ENCODE measurements around the gene JAG1. TPM values are rescaled to one million over a fixed set of nuclear protein-coding genes. Genes with fewer than 3 reads are reported as not detected.
"Not testable (repeated sequence)": the region's sequence is repeated elsewhere in the genome, so short reads cannot be mapped to it uniquely, and the experiment has no call there.

JAG1 gene
- total RNA-seq, 1 donor from 2014 or later = 172 TPM

DNA sequence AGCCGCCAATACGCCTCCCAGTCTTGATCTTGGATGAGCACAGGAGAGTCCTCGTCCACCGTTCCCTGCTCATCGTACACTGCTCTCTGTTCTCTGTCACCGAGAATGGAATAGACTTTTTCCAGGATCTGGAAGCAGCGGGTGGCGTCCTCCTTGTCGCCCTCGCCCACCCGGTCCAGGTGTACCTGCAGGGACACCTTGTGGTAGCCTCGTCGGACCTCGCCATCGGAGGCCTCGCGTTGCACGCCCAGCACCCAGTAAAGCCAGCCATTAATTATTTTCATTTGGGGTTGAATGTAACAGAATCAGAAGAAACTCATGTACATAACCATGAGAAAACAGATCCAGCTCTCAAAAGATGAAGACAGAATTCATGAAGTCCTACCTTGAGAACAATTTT, 59.9 kb downstream of the JAG1 start:
- H3K27me3 Mint-ChIP-seq (ENCODE audit: unreplicated experiment) = no peaks in the 10 kb centered on the region
- TF ChIP-seq, protein P1, sequence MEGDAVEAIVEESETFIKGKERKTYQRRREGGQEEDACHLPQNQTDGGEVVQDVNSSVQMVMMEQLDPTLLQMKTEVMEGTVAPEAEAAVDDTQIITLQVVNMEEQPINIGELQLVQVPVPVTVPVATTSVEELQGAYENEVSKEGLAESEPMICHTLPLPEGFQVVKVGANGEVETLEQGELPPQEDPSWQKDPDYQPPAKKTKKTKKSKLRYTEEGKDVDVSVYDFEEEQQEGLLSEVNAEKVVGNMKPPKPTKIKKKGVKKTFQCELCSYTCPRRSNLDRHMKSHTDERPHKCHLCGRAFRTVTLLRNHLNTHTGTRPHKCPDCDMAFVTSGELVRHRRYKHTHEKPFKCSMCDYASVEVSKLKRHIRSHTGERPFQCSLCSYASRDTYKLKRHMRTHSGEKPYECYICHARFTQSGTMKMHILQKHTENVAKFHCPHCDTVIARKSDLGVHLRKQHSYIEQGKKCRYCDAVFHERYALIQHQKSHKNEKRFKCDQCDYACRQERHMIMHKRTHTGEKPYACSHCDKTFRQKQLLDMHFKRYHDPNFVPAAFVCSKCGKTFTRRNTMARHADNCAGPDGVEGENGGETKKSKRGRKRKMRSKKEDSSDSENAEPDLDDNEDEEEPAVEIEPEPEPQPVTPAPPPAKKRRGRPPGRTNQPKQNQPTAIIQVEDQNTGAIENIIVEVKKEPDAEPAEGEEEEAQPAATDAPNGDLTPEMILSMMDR (IDR thresholded peaks at IDR 0.05; ENCODE audit: unreplicated experiment) = no peak
- no peaks in the 10 kb centered on the region for H3K36me3 Mint-ChIP-seq (ENCODE audit: low read depth, unreplicated experiment)
- H3K4me3 Mint-ChIP-seq (ENCODE audit: unreplicated experiment) = no peak overlapping the region
- no peak for DNase-seq (ENCODE audit: low spot score)
- H3K9me3 Mint-ChIP-seq (ENCODE audit: unreplicated experiment) = no peaks in the 10 kb centered on the region
- H3K4me1 Mint-ChIP-seq (ENCODE audit: unreplicated experiment) = peaks cover 10% of the 10 kb centered on the region
- no peak overlapping the region for H3K27ac Mint-ChIP-seq (ENCODE audit: unreplicated experiment)

DNA sequence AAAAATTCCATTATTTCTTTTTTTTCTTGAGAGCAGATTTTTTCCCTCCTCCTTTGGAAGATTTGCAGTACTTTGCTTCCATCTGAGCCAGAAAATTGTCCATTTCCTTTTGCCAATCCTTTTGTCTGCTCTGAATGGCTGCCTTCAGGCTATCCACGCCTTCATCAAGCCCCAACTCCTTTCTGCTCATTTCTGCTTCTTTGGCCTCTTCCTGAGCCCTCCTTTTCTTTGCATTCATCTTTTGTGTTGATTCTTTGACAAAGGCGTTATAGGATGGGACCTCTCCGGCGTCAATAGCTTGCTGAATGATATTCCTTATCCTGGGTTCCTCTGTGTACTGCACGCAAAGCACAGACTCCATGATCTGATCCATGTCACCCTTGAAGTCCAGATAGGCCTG, 60.4 kb downstream of the JAG1 start:
- not testable (repeated sequence) for H3K27me3 Mint-ChIP-seq (ENCODE audit: unreplicated experiment); H3K36me3 Mint-ChIP-seq (ENCODE audit: low read depth, unreplicated experiment); DNase-seq (ENCODE audit: low spot score); H3K27ac Mint-ChIP-seq (ENCODE audit: unreplicated experiment); H3K4me1 Mint-ChIP-seq (ENCODE audit: unreplicated experiment); H3K4me3 Mint-ChIP-seq (ENCODE audit: unreplicated experiment); H3K9me3 Mint-ChIP-seq (ENCODE audit: unreplicated experiment)

GRCh38 chr20:10611357-10611756, 62.4 kb downstream of the JAG1 start:
- DNase-seq (ENCODE audit: low spot score) = peak; percentile 63
- Mint-ChIP-seq H3K4me3 (ENCODE audit: unreplicated experiment) (no peak overlapping the region), H3K36me3 (ENCODE audit: low read depth, unreplicated experiment) (no peaks in the 10 kb centered on the region), H3K27me3 (ENCODE audit: unreplicated experiment) (no peaks in the 10 kb centered on the region), H3K9me3 (ENCODE audit: unreplicated experiment) (no peaks in the 10 kb centered on the region), H3K4me1 (ENCODE audit: unreplicated experiment) (peaks cover under 1% of the 10 kb centered on the region), H3K27ac (ENCODE audit: unreplicated experiment) (no peak overlapping the region)
- TF ChIP-seq, protein P1 (IDR thresholded peaks at IDR 0.05; ENCODE audit: unreplicated experiment) = peak; percentile 56

- Mint-ChIP-seq H3K9me3 (ENCODE audit: unreplicated experiment) (no peaks in the 10 kb centered on the region), H3K27me3 (ENCODE audit: unreplicated experiment) (no peaks in the 10 kb centered on the region), H3K4me3 (ENCODE audit: unreplicated experiment) (no peak overlapping the region), H3K4me1 (ENCODE audit: unreplicated experiment) (no peaks in the 10 kb centered on the region), H3K36me3 (ENCODE audit: low read depth, unreplicated experiment) (no peaks in the 10 kb centered on the region), H3K27ac (ENCODE audit: unreplicated experiment) (no peak overlapping the region)
- no peak for DNase-seq (ENCODE audit: low spot score)
- TF ChIP-seq, protein P1 (IDR thresholded peaks at IDR 0.05; ENCODE audit: unreplicated experiment) = no peak
These were observed 63.5 kb downstream of the JAG1 start for GRCh38 chr20:10610251-10610650.

DNA sequence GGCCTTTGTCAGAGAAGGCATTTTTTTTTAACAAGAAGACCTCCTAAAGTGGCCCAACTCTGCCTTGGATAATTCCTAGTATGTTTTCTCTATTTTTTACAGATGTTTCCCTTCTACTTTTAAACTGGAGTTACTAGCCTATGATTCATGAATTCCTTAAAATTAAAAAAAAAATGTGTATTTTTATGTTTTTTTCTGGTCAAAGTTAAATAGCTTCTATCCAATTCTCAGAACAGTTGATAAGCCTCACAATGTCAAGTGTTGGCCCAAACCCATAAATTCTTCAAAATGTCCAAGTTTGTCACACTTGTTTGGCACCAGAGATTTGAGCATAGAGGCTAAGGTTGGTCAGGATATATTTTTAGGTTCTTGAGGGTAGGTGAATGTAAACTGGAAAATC, 64.0 kb downstream of the JAG1 start:
- no peak for DNase-seq (ENCODE audit: low spot score)
- H3K4me1 Mint-ChIP-seq (ENCODE audit: unreplicated experiment) = no peaks in the 10 kb centered on the region
- TF ChIP-seq, protein P1 (IDR thresholded peaks at IDR 0.05; ENCODE audit: unreplicated experiment) = no peak
- H3K36me3 Mint-ChIP-seq (ENCODE audit: low read depth, unreplicated experiment) = no peaks in the 10 kb centered on the region
- no peak overlapping the region for H3K4me3 Mint-ChIP-seq (ENCODE audit: unreplicated experiment)
- no peaks in the 10 kb centered on the region for H3K27me3 Mint-ChIP-seq (ENCODE audit: unreplicated experiment)
- no peaks in the 10 kb centered on the region for H3K9me3 Mint-ChIP-seq (ENCODE audit: unreplicated experiment)
- no peak overlapping the region for H3K27ac Mint-ChIP-seq (ENCODE audit: unreplicated experiment)

DNA sequence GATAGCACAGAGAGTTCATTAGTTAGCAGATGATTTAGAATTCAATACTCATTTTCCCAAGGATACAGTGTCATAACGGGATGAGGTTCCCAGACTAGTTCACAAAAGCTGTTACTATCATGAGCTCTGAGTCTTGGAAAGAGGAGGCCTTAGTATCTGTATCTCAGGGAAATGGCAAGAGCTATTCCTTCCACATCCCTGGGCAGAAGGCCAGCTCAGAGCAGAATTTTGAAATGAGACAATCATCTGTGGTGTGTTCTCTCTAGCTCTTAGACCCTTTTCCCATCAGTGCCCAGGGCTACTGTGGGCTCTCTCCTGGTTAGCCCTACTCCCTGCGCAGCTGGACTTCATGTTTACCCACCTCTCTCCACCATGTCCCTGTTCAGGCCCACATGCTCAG, 64.5 kb downstream of the JAG1 start:
- Mint-ChIP-seq H3K9me3 (ENCODE audit: unreplicated experiment) (no peaks in the 10 kb centered on the region), H3K27ac (ENCODE audit: unreplicated experiment) (no peak overlapping the region), H3K4me1 (ENCODE audit: unreplicated experiment) (no peaks in the 10 kb centered on the region), H3K27me3 (ENCODE audit: unreplicated experiment) (no peaks in the 10 kb centered on the region), H3K4me3 (ENCODE audit: unreplicated experiment) (no peak overlapping the region), H3K36me3 (ENCODE audit: low read depth, unreplicated experiment) (no peaks in the 10 kb centered on the region)
- DNase-seq (ENCODE audit: low spot score) = no peak
- TF ChIP-seq, protein P1 (IDR thresholded peaks at IDR 0.05; ENCODE audit: unreplicated experiment) = no peak
